Measurements from ENCODE around the gene TRIP13. TPM values are rescaled to one million over a fixed set of nuclear protein-coding genes. Genes with fewer than 3 reads are reported as not detected.
A peak's percentile ranks its signal among the peaks of the same experiment; 100 is the strongest.

The TRIP13 gene
- total and polyA plus RNA-seq, 2 of the 13 experiments (the other 11 are each of a cell fraction or from before 2014, with no cell fraction given) = 13.5 to 33.0 TPM

DNA sequence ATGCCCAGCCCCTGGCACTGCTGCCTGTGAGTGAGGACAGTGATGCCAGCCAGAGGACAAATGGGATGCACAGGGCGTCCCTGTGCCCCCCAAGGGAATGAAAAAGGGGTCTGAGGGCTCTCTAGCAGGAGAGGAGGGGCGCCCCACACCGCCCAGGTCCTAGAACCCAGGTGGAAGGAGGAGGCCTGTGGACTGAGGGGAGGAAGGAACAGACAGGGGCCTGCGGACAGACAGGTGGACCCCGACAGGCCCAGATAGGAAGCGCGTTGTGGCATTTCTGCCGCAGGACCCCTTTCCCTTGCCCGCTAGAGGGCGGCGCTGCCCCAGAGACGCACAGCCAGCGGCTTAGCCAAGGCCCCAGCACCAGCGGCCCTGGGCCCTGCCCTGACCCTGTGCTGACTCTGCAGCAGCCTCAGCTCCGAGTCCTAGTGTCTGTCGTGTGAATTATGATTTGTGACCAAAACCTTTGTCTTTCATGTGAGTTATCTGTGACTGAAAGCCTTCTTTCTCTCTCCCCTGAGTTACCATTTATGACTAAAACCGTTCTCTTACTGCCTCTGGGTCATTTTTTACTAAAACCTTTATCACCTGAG, 30.7 kb downstream of the TRIP13 start:
- no peaks in the 10 kb centered on the region for H3K9me3 ChIP-seq (ENCODE audit: low read length)
- H2AFZ ChIP-seq (ENCODE audit: low read length) = no peak overlapping the region
- in situ Hi-C loops (cut with HindIII; ENCODE audit: extremely low pct_ligation_motif_present, low pct_unique_long_range_greater_than_20kb) (loop anchor here (10.0 kb wide), 1 partner anchor 241 kb away; no protein-coding TSS in a partner anchor), intact Hi-C loops (cut with micrococcal nuclease; ENCODE audit: unreplicated experiment) (loop anchor here (1.0 to 5.0 kb wide), 3 partner anchors 34 to 244 kb away; no protein-coding TSS in a partner anchor)
- POLR2A ChIA-PET = interaction anchor here (1.0 kb wide), 1 partner anchor 244 kb away, joined by 3 read pairs; no protein-coding TSS in a partner anchor
- DNase-seq (ENCODE audit: low spot score) (peak; percentile 66), FAIRE-seq (peak; percentile 39), ATAC-seq (peak; percentile 95)
- BruUV-seq (replicated peaks) = no TSS peak
- no peak overlapping the region for H3K4me2 ChIP-seq (ENCODE audit: low read depth, low read length)
- H3K27ac ChIP-seq (ENCODE audit: extremely low read length, insufficient read depth, low read length) = no peak overlapping the region
- peaks cover 22% of the 10 kb centered on the region for H3K4me1 ChIP-seq (ENCODE audit: insufficient read depth, low read length)
- H4K20me1 ChIP-seq (ENCODE audit: insufficient read depth, low read length) = 0 out of 2 replicates have a peak, but pooled peaks cover 3% of the 10 kb centered on the region
- no peaks in the 10 kb centered on the region for H3K27me3 ChIP-seq (ENCODE audit: control insufficient read depth in 1 of 2, insufficient read depth in 2 of 2, low read length in 2 of 2)
- no peak overlapping the region for H3K4me3 ChIP-seq (replicated peaks in 1 of 3; ENCODE audit: insufficient read depth in 1 of 3, low read depth in 2 of 3, low read length in 3 of 3)
- CTCF ChIA-PET (ENCODE audit: low intra/inter-chr PET ratio, low total read pairs) = interaction anchor here (0.8 to 3.3 kb wide), 4 partner anchors 59 to 251 kb away, joined by 3 to 34 read pairs (median 8); partner anchors contain the start of gene NKD2
- no peaks in the 10 kb centered on the region for H3K79me2 ChIP-seq (ENCODE audit: insufficient read depth, low read length)
- no peak overlapping the region for H3K9ac ChIP-seq (ENCODE audit: insufficient read depth, low read depth, low read length)
- 24% methylated on average over 12 of the region's 17 CpGs for whole genome bisulfite sequencing (ENCODE audit: low lambda C conversion rate)
- no peaks in the 10 kb centered on the region; a peak in 1 of 5 replicates for H3K36me3 ChIP-seq (replicated peaks in 1 of 2; ENCODE audit: control insufficient read depth in 1 of 2, insufficient read depth in 2 of 2, low read length in 2 of 2)
- TF ChIP-seq ZNF205 (CRISPR knock-in tag; IDR thresholded peaks at IDR 0.05) (no peak), CBX5 (CRISPR knock-in tag; IDR thresholded peaks at IDR 0.05; ENCODE audit: borderline replicate concordance) (0 out of 2 replicates have a peak, but pooled peaks have one; percentile 38), NR1H2 (CRISPR knock-in tag; IDR thresholded peaks at IDR 0.05; ENCODE audit: borderline replicate concordance, low read depth) (no peak), KLF13 (CRISPR knock-in tag; IDR thresholded peaks at IDR 0.05) (no peak), LCORL (IDR thresholded peaks at IDR 0.05) (no peak), LCORL (CRISPR knock-in tag; IDR thresholded peaks at IDR 0.05) (0 out of 2 replicates have a peak, but pooled peaks have one; percentile 47), HOXA5 (CRISPR knock-in tag; IDR thresholded peaks at IDR 0.05) (peak; percentile 69; the same call in 1 of the 2 replicates), STAG1 (CRISPR knock-in tag; IDR thresholded peaks at IDR 0.05) (peak; percentile 97), GFI1 (CRISPR knock-in tag; IDR thresholded peaks at IDR 0.05; ENCODE audit: borderline replicate concordance) (0 out of 2 replicates have a peak, but pooled peaks have one; percentile 20), RARA (CRISPR knock-in tag; IDR thresholded peaks at IDR 0.05) (0 out of 2 replicates have a peak, but pooled peaks have one; percentile 10)
- TF ChIP-seq, protein P1, sequence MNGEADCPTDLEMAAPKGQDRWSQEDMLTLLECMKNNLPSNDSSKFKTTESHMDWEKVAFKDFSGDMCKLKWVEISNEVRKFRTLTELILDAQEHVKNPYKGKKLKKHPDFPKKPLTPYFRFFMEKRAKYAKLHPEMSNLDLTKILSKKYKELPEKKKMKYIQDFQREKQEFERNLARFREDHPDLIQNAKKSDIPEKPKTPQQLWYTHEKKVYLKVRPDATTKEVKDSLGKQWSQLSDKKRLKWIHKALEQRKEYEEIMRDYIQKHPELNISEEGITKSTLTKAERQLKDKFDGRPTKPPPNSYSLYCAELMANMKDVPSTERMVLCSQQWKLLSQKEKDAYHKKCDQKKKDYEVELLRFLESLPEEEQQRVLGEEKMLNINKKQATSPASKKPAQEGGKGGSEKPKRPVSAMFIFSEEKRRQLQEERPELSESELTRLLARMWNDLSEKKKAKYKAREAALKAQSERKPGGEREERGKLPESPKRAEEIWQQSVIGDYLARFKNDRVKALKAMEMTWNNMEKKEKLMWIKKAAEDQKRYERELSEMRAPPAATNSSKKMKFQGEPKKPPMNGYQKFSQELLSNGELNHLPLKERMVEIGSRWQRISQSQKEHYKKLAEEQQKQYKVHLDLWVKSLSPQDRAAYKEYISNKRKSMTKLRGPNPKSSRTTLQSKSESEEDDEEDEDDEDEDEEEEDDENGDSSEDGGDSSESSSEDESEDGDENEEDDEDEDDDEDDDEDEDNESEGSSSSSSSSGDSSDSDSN (CRISPR knock-in tag; IDR thresholded peaks at IDR 0.05) = 0 out of 2 replicates have a peak, but pooled peaks have one; percentile 29
- TF ChIP-seq, protein P2, sequence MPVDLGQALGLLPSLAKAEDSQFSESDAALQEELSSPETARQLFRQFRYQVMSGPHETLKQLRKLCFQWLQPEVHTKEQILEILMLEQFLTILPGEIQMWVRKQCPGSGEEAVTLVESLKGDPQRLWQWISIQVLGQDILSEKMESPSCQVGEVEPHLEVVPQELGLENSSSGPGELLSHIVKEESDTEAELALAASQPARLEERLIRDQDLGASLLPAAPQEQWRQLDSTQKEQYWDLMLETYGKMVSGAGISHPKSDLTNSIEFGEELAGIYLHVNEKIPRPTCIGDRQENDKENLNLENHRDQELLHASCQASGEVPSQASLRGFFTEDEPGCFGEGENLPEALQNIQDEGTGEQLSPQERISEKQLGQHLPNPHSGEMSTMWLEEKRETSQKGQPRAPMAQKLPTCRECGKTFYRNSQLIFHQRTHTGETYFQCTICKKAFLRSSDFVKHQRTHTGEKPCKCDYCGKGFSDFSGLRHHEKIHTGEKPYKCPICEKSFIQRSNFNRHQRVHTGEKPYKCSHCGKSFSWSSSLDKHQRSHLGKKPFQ (CRISPR knock-in tag; IDR thresholded peaks at IDR 0.05; ENCODE audit: insufficient replicate concordance) = no peak
- TF ChIP-seq, protein P3, sequence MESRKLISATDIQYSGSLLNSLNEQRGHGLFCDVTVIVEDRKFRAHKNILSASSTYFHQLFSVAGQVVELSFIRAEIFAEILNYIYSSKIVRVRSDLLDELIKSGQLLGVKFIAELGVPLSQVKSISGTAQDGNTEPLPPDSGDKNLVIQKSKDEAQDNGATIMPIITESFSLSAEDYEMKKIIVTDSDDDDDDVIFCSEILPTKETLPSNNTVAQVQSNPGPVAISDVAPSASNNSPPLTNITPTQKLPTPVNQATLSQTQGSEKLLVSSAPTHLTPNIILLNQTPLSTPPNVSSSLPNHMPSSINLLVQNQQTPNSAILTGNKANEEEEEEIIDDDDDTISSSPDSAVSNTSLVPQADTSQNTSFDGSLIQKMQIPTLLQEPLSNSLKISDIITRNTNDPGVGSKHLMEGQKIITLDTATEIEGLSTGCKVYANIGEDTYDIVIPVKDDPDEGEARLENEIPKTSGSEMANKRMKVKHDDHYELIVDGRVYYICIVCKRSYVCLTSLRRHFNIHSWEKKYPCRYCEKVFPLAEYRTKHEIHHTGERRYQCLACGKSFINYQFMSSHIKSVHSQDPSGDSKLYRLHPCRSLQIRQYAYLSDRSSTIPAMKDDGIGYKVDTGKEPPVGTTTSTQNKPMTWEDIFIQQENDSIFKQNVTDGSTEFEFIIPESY (CRISPR knock-in tag; IDR thresholded peaks at IDR 0.05) = peak; percentile 62; the same call in 1 of the 2 replicates
- TF ChIP-seq, protein P4, sequence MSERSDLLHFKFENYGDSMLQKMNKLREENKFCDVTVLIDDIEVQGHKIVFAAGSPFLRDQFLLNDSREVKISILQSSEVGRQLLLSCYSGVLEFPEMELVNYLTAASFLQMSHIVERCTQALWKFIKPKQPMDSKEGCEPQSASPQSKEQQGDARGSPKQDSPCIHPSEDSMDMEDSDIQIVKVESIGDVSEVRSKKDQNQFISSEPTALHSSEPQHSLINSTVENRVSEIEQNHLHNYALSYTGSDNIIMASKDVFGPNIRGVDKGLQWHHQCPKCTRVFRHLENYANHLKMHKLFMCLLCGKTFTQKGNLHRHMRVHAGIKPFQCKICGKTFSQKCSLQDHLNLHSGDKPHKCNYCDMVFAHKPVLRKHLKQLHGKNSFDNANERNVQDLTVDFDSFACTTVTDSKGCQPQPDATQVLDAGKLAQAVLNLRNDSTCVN (CRISPR knock-in tag; IDR thresholded peaks at IDR 0.05; ENCODE audit: borderline replicate concordance) = no peak

Data from HepG2 (cell line).